ENCODE measurements around the gene IL36A. TPM values are rescaled to one million over a fixed set of nuclear protein-coding genes. Genes with fewer than 3 reads are reported as not detected.

Gene IL36A, protein sequence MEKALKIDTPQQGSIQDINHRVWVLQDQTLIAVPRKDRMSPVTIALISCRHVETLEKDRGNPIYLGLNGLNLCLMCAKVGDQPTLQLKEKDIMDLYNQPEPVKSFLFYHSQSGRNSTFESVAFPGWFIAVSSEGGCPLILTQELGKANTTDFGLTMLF
- total RNA-seq, result 0.34 TPM in 1 of 2 replicates, not detected in the other

DNA sequence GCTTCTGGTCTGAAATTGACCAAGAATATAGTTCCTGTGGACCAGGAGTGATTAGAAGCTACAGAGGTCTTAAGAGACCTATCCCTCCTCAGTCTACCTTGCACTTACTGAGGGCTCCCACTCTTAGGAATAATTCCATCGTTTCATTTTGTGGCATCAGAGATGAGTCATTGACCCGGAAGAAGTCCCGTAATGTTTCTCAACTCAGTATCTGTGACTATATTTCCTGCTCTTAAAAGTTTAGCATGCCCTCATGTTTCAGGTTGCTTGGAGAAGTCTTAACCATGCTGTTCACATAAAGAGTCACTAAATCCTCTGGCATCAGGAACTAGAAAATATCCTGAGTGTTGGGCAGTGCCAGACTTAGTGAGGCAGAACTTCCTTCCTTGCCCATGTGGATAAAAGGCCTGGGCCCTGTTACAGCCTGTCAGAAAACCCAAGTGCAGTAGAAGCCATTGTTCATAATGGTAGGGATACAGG is at the start of gene IL36A:
Gene IL36A, plus strand, starts transcription at position 430 of the 480 bp plus-strand sequence. CDS start 413 bp downstream, outside the sequence.
- peaks cover 18% of the 10 kb centered on the region for H3K9me3 Mint-ChIP-seq
- H3K27me3 Mint-ChIP-seq (ENCODE audit: low read depth), result no peaks in the 10 kb centered on the region
- DNase-seq (ENCODE audit: low spot score), result no peak
- H3K27ac Mint-ChIP-seq, result no peak within 1 kb of the TSS
- intact Hi-C loops (cut with micrococcal nuclease), result no loop called here
- H3K4me1 Mint-ChIP-seq (ENCODE audit: low read depth), result peaks cover 4% of the 10 kb centered on the region
- no peak within 1 kb of the TSS for H3K4me3 Mint-ChIP-seq (ENCODE audit: low read depth)
- peaks cover 11% of the 10 kb centered on the region for H3K36me3 Mint-ChIP-seq (ENCODE audit: low read depth)

DNA sequence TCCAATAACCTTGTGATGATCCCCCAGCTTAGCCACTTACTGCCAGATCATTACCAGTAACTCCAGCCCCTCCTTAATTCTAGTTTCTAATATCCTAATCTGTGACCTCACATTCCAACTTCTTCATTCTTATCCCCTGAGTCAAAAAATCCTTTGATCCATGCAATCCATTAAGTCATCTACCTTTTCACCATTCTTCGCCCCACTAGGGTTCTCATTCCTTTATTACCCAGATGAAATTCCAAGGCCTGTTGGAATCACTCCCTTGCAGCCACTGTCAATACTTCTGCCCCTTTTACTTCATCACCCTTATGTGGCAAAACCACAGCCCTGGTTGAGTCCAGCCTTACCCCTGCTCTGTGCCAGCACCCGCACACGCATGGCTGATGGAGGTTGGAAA is 47.7 kb upstream of the IL36A start:
- no peak overlapping the region for H3K4me3 Mint-ChIP-seq (ENCODE audit: low read depth)
- H3K9me3 Mint-ChIP-seq, result no peaks in the 10 kb centered on the region
- peaks cover 12% of the 10 kb centered on the region for H3K27me3 Mint-ChIP-seq (ENCODE audit: low read depth)
- no peak for DNase-seq (ENCODE audit: low spot score)
- H3K27ac Mint-ChIP-seq, result no peak overlapping the region
- intact Hi-C loops (cut with micrococcal nuclease), result no loop called here
- no peaks in the 10 kb centered on the region for H3K4me1 Mint-ChIP-seq (ENCODE audit: low read depth)
- no peaks in the 10 kb centered on the region for H3K36me3 Mint-ChIP-seq (ENCODE audit: low read depth)

- peak; percentile 22 for DNase-seq (ENCODE audit: low spot score)
- Mint-ChIP-seq H3K9me3 (no peaks in the 10 kb centered on the region), H3K4me1 (ENCODE audit: low read depth) (peaks cover 1% of the 10 kb centered on the region), H3K4me3 (ENCODE audit: low read depth) (no peak overlapping the region), H3K27me3 (ENCODE audit: low read depth) (peaks cover 11% of the 10 kb centered on the region), H3K36me3 (ENCODE audit: low read depth) (no peaks in the 10 kb centered on the region), H3K27ac (no peak overlapping the region)
- intact Hi-C loops (cut with micrococcal nuclease), result no loop called here
Observed at GRCh38 chr2:112958428-112959108, 46.7 kb upstream of the IL36A start.

GRCh38 chr2:112959109-112959812 is 46.0 kb upstream of the IL36A start:
- intact Hi-C loops (cut with micrococcal nuclease), result no loop called here
- H3K27ac Mint-ChIP-seq, result no peak overlapping the region
- no peak for DNase-seq (ENCODE audit: low spot score)
- no peaks in the 10 kb centered on the region for H3K36me3 Mint-ChIP-seq (ENCODE audit: low read depth)
- peaks cover 16% of the 10 kb centered on the region for H3K27me3 Mint-ChIP-seq (ENCODE audit: low read depth)
- no peak overlapping the region for H3K4me3 Mint-ChIP-seq (ENCODE audit: low read depth)
- no peaks in the 10 kb centered on the region for H3K9me3 Mint-ChIP-seq
- H3K4me1 Mint-ChIP-seq (ENCODE audit: low read depth), result peaks cover 1% of the 10 kb centered on the region

DNA sequence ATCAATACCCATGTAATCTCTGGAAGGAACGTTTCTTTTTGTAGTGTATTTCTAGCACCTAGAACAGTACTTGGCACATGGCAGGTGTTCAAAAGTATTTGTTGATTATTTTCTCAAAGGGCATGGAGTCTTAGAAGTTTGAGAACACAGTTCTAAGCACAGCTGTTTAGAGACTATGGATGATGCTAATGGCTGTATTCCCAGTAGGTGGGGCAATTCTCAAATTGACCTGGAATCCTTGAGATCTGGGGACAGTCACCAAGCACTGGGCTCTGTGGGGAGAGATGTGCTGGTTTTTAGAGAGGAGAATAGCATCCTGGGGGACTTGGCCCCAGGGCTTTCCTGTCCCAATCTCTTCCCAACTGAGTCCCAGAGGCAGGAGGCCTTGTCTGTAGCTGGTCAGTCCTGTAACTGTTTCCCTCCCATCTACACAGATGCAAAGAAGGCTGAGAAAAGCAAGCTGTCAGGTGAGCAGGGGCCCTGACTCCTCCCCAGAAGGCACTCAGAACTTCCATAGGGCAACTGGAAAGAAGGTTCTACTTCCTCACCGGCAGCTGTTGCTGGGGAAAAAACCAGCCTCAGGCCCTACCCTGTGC is 44.9 kb upstream of the IL36A start:
- no peak for DNase-seq (ENCODE audit: low spot score)
- intact Hi-C loops (cut with micrococcal nuclease), result no loop called here
- H3K27ac Mint-ChIP-seq, result no peak overlapping the region
- peaks cover 9% of the 10 kb centered on the region for H3K27me3 Mint-ChIP-seq (ENCODE audit: low read depth)
- H3K4me3 Mint-ChIP-seq (ENCODE audit: low read depth), result no peak overlapping the region
- no peaks in the 10 kb centered on the region for H3K36me3 Mint-ChIP-seq (ENCODE audit: low read depth)
- peaks cover 1% of the 10 kb centered on the region for H3K4me1 Mint-ChIP-seq (ENCODE audit: low read depth)
- no peaks in the 10 kb centered on the region for H3K9me3 Mint-ChIP-seq

- Mint-ChIP-seq H3K27me3 (ENCODE audit: low read depth) (peaks cover 17% of the 10 kb centered on the region), H3K4me1 (ENCODE audit: low read depth) (peaks cover 1% of the 10 kb centered on the region), H3K36me3 (ENCODE audit: low read depth) (no peaks in the 10 kb centered on the region), H3K9me3 (no peaks in the 10 kb centered on the region), H3K27ac (no peak overlapping the region), H3K4me3 (ENCODE audit: low read depth) (no peak overlapping the region)
- intact Hi-C loops (cut with micrococcal nuclease), result no loop called here
- DNase-seq (ENCODE audit: low spot score), result no peak
Observed at GRCh38 chr2:112962308-112963175, 42.7 kb upstream of the IL36A start.

DNA sequence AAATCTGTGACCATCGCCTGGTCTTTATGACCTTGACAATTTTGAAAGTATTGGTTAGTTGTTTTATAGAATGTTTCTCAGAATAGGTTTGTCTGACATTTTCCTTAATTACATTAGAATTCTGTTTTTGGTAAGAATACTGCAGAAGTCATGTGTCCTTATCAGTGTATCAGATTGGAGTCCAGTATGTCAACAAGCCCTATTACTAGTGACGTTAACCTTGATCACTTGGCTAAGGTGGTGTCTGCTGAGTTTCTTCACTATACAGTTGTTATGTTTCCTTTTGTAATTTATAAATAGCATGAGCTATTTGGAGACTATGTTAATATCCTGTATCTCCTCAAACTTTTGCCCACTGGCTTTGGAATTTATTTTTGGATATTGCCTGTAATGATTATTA is 38.2 kb upstream of the IL36A start:
- H3K9me3 Mint-ChIP-seq, result peaks cover 5% of the 10 kb centered on the region
- intact Hi-C loops (cut with micrococcal nuclease), result no loop called here
- H3K36me3 Mint-ChIP-seq (ENCODE audit: low read depth), result no peaks in the 10 kb centered on the region
- H3K4me3 Mint-ChIP-seq (ENCODE audit: low read depth), result no peak overlapping the region
- H3K27ac Mint-ChIP-seq, result no peak overlapping the region
- DNase-seq (ENCODE audit: low spot score), result no peak
- peaks cover 23% of the 10 kb centered on the region for H3K27me3 Mint-ChIP-seq (ENCODE audit: low read depth)
- H3K4me1 Mint-ChIP-seq (ENCODE audit: low read depth), result peaks cover 7% of the 10 kb centered on the region

DNA sequence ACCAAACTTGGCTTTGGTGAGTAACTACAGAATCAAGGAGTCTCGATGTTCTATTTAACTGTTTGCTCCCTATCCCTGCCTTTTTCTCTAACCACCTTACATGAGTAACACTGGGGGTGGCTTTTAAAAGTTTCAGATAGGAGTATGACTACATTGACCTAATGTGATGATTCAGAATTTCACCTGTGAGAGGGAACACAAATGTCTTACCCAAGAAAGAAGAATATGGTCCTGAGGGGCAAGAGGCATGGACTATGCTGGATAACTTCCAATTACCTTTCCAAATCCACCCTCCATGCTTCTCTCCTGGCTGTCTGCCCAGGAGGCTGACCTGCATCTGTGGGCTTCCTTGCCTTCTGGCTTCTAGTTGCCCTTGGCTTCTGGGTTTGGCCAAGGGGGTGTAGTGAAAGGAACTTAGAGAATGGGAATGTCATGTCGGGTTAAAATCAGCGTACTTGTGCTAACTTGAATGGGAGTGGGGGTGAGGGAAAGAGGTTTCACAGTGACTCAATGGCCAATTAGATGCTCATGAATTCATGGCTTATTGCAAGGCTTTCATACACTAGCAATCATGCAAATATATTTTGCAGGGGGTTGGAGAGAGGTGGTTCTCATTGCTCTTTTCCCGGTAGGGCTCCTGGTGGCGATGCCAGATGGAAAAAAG is 32.7 kb upstream of the IL36A start:
- intact Hi-C loops (cut with micrococcal nuclease), result no loop called here
- Mint-ChIP-seq H3K27me3 (ENCODE audit: low read depth) (peaks cover 23% of the 10 kb centered on the region), H3K36me3 (ENCODE audit: low read depth) (no peaks in the 10 kb centered on the region), H3K4me1 (ENCODE audit: low read depth) (peaks cover 11% of the 10 kb centered on the region), H3K9me3 (peaks cover 5% of the 10 kb centered on the region), H3K4me3 (ENCODE audit: low read depth) (no peak overlapping the region), H3K27ac (no peak overlapping the region)
- DNase-seq (ENCODE audit: low spot score), result no peak

DNA sequence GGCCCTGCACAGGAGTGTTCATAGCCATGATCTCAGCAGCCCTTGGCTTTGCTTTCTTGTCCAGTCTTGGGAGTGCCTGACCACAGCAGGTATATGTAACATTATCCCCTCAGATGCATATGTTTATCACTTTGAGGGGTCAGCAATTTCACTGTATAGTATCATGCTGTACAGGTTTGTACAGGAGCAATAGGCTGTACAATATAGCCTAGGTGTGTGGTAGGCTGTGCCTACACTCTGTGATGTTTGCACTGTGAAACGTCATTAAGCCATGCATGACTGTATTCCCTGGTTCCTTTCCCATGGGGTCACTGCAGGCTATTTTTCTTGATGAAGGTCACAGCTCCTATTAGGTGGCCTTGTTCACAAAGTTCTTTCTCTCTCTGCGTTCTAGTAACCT is 32.1 kb upstream of the IL36A start:
- H3K4me3 Mint-ChIP-seq (ENCODE audit: low read depth), result no peak overlapping the region
- H3K4me1 Mint-ChIP-seq (ENCODE audit: low read depth), result peaks cover 11% of the 10 kb centered on the region
- peaks cover 23% of the 10 kb centered on the region for H3K27me3 Mint-ChIP-seq (ENCODE audit: low read depth)
- H3K36me3 Mint-ChIP-seq (ENCODE audit: low read depth), result no peaks in the 10 kb centered on the region
- no peak for DNase-seq (ENCODE audit: low spot score)
- intact Hi-C loops (cut with micrococcal nuclease), result no loop called here
- H3K27ac Mint-ChIP-seq, result no peak overlapping the region
- peaks cover 5% of the 10 kb centered on the region for H3K9me3 Mint-ChIP-seq

DNA sequence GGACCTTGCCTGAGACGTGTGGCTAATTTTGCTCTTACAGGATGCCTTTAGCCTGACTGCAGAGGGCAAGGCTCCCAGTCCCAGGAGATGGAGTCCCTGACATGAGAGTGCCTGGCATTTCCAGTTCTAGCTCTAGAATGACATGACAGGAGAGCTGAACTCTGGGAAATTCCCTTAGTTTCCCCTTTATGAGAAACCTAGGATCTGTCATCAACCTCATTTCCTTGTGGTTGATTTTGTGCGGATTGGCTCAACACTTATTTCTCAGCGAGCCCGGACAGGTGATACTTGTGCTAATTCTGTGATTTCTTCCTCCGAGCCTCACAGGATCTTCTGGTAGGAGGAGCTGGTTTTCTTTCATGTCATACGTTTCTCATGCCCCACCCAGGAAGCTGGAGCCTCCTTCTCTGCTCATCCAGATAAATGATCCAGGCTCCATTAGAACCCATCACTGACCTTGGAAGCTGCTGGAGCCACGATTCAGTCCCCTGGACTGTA is 27.7 kb upstream of the IL36A start, which contains the start of gene IL36G:
Gene IL36G, plus strand, starts transcription at position 448 of the 498 bp plus-strand sequence. CDS start 633 bp downstream, outside the sequence.
- Mint-ChIP-seq H3K27me3 (ENCODE audit: low read depth) (peaks cover 15% of the 10 kb centered on the region), H3K27ac (no peak within 1 kb of the TSS), H3K4me3 (ENCODE audit: low read depth) (no peak within 1 kb of the TSS), H3K9me3 (no peaks in the 10 kb centered on the region), H3K36me3 (ENCODE audit: low read depth) (no peaks in the 10 kb centered on the region), H3K4me1 (ENCODE audit: low read depth) (peaks cover 22% of the 10 kb centered on the region)
- DNase-seq (ENCODE audit: low spot score), result no peak
- intact Hi-C loops (cut with micrococcal nuclease), result no loop called here

GRCh38 chr2:112979731-112980130 is 25.5 kb upstream of the IL36A start:
- Mint-ChIP-seq H3K4me3 (ENCODE audit: low read depth) (no peak overlapping the region), H3K9me3 (no peaks in the 10 kb centered on the region), H3K27me3 (ENCODE audit: low read depth) (peaks cover 13% of the 10 kb centered on the region), H3K36me3 (ENCODE audit: low read depth) (no peaks in the 10 kb centered on the region), H3K4me1 (ENCODE audit: low read depth) (peaks cover 26% of the 10 kb centered on the region), H3K27ac (no peak overlapping the region)
- intact Hi-C loops (cut with micrococcal nuclease), result loop anchor here (2.0 to 10.0 kb wide), 2 partner anchors 15 to 195 kb away; partner anchors contain the start of gene PSD4
- DNase-seq (ENCODE audit: low spot score), result no peak

All from activated T-helper 2 cell treated with anti-CD3 and anti-CD28 coated beads, Interferon-gamma antibody, Interleukin-2, Interleukin-4, amounts not matched to agents 10 μg/mL and 5 μg/mL and 100 μg/mL, durations not matched to agents 14 hours and 24 hours and 36 hours (primary cell).